ENCODE data around the gene SYTL5.

Gene SYTL5

GRCh38 chrX:38087594-38087993, 81.2 kb downstream of the SYTL5 start:
- TF ChIP-seq CTCF (conservative IDR thresholded peaks at IDR 0.05) = no peak
- peak overlapping the region; percentile 39 for H3K27ac ChIP-seq

GRCh38 chrX:38089173-38089982, 83.0 kb downstream of the SYTL5 start:
- no peak for TF ChIP-seq CTCF (conservative IDR thresholded peaks at IDR 0.05)
- no peak overlapping the region for H3K27ac ChIP-seq

GRCh38 chrX:38095971-38096529, 89.7 kb downstream of the SYTL5 start:
- no peak overlapping the region for H3K27ac ChIP-seq
- no peak for TF ChIP-seq CTCF (conservative IDR thresholded peaks at IDR 0.05)

- no peak for TF ChIP-seq CTCF (conservative IDR thresholded peaks at IDR 0.05)
- H3K27ac ChIP-seq = no peak overlapping the region
Observed at GRCh38 chrX:38099688-38100087, 93.3 kb downstream of the SYTL5 start.

- no peak overlapping the region for H3K27ac ChIP-seq
- no peak for TF ChIP-seq CTCF (conservative IDR thresholded peaks at IDR 0.05)
Observed at GRCh38 chrX:38102240-38102639, 95.9 kb downstream of the SYTL5 start.

- no peak overlapping the region for H3K27ac ChIP-seq
- TF ChIP-seq CTCF (conservative IDR thresholded peaks at IDR 0.05) = no peak
Observed at GRCh38 chrX:38102875-38103274, 96.5 kb downstream of the SYTL5 start.

GRCh38 chrX:38103857-38104812, 97.8 kb downstream of the SYTL5 start:
- TF ChIP-seq CTCF (conservative IDR thresholded peaks at IDR 0.05) = no peak
- no peak overlapping the region for H3K27ac ChIP-seq

Measured in VCaP (cell line).